Raji (cell line): ENCODE results near the gene MTOR.

Experiments used
- POLR2A ChIP-seq: IDR thresholded peaks from 2 replicates; pipeline ENCODE4 v1.6.1; 2011; ENCODE audit warnings: low read depth, low read length, control low read depth; ENCODE audit not compliant: insufficient read depth

MTOR gene

DNA sequence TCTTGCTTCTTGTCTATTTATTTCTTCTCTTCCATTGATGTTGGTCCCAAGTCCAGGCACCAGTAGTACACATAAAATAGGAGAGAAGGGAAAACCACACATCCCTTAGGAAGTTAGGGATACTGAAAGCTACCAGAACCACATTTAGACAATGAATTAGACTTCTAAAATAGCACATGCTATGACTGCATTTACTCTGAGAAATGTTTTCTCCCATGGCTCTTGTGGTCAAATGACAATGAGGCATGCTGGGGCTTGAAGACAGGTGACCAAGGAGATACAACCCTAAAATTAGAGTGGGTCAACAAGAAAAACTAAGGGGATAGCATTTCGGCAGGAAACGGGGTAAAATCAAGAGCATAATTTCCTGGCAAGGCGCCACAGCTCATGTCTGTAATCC is 17.1 kb downstream of the MTOR start:
- TF ChIP-seq POLR2A: no peak

DNA sequence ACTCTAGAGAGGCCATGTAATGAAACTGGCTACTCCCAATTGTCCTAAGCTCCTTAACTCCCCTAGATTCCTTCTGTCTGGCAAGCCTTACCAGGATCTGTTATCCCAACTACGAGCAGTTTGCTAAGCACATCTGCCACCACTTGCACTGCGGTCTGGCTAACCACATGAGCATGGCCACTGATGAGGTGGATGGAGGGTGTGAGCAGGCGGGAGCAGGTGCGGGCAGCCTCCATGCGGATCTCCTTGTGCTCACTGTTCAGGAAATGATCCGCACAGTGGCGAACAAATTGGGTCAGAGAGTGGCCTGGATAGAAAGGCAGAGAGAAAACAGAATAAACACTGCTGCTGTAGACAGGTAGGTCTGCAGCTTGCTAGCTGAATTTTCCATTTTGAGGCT is 24.0 kb downstream of the MTOR start:
- no peak for TF ChIP-seq POLR2A

DNA sequence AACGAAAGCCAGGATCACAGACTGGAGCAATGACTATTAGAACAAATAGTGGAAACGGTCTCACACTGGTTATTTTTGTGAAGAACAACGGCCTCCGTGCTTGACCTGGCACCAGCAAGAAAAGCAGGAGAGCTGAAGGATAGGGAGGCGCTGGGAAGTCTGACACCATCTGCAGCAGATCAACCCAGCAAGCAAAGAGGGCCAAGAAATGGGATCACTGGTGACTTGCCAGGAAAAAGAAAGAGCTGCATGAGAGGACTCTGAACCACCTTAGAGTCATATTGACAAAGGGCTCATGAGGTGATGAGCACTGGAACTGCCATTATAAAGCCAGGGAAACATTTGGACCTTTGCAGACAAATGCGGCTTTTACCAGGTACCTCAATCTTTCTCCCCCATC is 25.0 kb downstream of the MTOR start:
- no peak for TF ChIP-seq POLR2A

DNA sequence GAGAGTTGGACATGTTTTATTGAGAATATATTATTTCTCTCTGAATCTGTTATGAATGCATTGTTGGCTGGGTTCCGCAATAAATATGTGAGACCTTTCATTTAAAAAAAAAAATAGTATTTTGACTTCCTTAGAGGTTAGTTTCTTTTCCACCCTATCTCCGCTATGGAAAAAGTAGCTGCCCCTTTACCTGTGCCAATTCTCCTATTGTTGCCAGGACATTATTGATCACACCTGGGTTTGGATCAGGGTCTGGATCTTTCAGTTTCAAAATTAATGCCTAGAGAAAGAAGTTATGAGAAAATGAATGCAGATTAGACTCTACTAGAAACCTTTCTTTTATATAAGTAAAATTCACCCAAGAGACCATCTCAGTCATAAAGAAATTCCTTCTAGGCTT is 29.1 kb downstream of the MTOR start:
- TF ChIP-seq POLR2A: no peak

DNA sequence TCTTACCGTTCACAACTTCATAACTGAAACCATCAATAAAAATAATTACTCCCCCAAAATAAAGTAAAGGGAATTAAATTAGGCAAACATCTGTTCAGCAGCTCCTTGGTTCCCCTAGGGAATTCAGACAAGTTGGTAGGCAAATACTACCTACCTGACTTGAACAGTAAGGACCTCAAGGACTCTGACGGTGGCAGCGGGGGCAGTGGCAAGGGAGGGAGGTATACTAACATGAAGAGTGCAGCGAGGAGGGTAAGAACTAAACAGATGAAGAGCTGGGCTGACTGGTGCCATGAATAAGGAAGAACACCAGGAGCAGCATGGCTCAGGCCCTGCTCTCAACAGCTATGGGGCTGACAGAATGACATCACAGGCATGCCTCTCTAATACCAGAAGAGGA is 33.1 kb downstream of the MTOR start:
- TF ChIP-seq POLR2A: no peak

DNA sequence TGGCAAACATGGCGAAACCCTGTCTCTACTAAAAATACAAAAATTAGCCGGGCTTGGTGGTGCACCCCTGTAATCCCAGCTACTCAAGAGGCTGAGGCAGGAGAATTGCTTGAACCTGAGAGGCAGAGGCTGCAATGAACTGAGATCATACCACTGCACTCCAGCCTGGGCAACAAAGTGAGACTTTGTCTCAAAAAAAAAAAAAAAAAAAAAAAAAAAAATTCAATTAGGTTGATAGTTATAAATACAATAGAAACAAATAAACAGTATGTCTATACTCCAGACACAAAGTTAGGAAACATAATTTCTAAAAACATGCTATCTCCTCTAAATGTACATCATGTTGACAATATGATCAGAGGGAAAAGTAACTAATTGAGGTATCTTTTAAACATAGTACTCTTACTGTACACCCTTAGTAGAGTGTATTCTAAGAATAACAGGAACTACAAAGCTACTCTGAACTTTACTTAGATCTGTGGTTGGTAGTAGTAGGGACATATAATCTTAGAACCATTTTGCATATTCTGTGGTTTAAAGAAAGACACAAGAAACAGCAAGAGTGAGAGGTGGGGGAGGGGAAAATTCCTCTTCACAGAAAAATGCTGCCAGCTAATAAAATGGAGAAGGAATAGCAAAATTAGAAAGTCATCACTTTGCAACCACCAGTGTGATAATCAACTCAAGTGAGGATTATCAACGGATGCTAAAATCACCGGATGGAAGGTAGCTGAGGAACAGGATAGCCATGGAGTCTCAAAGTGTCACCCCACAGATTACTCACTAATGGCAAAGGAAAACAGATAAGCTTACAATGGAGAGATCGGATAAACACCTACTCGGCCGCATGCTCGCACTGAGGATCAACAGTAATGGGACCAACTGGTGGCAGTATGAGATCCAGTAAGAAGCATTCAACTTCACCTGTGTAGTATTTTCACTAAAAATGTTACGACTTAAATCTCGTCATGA is 35.0 kb downstream of the MTOR start:
- no peak for TF ChIP-seq POLR2A

DNA sequence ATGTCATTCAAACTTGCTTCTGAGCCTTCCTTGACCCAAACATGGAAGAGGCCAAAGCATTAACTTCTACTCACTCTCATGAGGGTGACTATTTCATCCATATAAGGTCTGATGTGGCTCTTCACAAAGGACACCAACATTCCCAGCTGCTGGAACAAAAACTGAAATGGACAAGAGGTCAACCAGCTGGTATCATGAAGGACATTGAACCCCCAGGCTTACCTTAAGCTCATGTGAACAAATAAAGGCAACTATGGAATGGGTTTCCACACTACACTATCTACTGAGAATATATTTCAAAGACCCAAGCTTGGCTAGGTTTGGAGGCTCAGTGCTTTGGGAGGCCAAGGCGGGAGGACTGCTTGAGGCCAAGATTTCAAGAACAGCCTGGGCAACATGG is 46.3 kb downstream of the MTOR start:
- no peak for TF ChIP-seq POLR2A

DNA sequence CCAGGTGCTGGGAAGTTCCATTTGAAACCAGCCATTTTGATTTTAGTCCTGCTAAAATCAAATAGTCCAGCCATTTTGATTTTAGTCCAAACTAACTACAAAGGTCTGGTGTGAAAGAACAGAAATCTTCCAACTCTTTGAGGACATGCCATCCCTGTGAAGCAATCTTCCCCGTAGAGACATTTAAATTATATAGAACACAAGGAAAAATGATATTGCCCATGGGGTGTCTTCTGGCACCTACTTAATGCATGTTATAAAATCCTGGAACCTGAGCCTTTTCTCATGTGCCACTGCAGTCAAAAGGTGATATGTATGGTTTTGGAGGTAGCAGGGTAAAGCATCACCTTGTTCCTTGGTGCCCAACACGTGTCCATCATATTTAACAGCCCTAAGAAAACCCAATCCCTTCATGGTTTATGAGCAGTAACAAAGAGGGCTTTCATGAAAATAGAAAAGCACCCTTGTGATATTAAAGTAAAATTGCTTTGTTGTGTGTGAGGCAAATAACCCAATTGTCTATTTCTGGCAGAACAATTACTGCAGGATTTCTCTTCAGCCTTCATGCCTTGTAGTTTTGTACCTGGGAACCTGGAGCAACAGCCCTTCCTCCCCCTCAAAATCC is 46.9 kb downstream of the MTOR start:
- no peak for TF ChIP-seq POLR2A

DNA sequence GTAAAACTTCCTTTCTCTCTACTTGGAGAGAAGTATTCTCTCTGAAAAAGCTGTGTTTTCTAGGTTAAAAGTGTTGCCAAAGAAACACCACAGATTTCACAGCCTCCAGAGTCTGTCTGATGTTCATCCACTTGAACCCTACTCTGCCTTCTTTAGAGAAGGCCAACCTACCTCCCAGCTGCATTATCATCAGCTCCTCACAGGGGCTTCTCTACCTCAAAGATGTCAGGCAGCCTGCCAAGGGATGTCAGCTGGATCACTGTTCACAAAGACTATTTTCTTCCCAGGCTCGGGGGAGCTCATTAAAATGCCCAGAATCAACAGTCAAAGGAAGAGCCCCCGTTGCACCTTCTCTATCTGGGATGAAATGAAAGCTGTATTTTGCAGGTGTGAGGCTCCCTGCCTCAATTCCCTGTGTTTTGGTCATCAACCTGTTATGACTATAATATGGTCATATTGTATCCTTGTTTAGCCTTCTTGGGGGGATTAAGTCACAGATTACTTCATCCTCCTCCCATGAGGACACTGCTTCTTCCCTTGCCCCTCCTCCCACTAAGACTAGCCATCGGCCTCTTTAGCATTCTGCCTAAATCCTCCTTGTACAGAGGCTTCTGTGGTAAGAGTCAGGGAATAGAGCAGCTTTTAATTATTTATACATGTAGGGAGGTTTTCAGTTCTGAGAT is 47.5 kb downstream of the MTOR start:
- TF ChIP-seq POLR2A: no peak

DNA sequence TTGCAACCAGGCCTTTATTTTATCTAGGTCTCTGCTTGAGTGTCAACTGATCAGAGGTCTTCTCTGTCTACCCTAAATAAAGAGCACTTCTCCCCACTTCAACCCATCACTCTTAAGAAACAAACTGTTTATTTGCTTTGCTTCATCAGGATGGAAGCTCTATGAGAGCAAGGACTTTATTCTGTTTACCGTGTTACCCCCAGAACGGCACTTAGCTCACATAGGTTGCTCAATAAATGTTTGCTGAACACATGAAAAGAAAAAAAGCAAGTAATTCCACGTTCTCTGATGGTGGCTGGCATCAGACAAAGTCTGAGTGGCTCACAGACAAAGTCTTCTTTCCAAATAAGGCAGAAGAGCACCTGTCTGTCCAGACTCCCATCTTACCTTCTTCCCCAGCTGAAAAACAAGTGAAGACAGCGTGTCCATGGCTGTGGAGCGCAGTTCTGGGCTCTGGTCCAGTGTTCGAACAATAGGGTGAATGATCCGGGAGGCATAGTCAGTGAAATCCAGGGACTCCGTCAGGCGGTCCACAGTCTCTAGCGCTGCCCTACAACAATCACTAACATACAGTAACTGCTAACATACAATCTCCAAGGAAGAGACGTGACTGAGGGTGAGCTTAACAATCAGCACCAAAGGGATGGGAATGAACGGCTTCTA is 50.3 kb downstream of the MTOR start:
- no peak for TF ChIP-seq POLR2A

DNA sequence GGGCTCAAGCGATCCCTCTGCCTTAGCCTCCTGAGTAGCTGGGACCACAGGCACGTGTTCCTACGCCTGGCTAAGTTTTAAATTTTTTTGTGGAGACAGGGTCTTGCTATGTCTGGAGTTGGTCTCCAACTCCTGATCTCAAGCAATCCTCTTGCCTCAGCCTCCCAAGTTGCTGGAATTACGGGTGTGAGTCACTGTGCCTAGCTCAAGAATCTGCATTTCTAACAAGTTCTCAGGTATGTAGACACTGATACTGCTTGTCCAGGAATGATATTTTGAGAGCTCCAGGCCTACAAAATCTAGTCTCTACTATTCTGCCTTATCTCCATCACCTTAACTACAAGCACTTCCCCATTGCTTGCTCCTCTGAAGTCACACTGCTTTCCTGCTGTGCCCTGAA is 50.9 kb downstream of the MTOR start:
- TF ChIP-seq POLR2A: no peak

DNA sequence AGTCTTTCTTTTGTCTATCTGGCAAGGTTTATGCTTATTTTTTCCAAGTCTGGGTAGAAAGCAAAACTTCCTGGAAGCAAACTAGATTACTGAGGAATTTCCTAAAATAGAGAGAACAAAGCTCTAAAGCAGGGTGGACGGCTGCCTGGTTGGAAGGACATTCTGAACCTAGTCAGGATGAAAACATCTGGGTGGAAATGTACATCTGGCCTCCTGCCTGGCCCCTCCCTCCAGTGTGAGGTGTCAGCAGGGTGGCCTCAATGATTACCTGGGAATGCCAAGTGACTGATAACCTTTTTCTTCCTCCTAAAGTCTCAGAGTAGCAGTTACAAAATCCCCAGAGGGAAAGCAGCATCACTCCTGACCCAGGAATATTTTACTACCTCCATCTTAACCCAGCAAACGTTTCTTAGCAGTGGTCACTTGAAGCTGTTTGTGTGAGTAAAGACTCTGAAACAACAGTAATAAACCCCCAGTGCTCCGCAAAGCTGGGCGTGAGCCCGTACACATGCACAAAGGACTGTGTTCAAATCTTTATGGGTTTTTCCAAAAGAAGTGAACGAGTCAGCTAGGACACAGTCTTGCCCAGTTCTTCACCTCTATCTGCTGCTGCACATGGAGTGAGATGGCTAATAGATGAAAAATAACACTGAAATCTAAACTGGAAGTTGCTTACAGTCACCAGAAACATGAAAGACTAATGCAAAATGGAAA is 54.3 kb downstream of the MTOR start:
- no peak for TF ChIP-seq POLR2A

DNA sequence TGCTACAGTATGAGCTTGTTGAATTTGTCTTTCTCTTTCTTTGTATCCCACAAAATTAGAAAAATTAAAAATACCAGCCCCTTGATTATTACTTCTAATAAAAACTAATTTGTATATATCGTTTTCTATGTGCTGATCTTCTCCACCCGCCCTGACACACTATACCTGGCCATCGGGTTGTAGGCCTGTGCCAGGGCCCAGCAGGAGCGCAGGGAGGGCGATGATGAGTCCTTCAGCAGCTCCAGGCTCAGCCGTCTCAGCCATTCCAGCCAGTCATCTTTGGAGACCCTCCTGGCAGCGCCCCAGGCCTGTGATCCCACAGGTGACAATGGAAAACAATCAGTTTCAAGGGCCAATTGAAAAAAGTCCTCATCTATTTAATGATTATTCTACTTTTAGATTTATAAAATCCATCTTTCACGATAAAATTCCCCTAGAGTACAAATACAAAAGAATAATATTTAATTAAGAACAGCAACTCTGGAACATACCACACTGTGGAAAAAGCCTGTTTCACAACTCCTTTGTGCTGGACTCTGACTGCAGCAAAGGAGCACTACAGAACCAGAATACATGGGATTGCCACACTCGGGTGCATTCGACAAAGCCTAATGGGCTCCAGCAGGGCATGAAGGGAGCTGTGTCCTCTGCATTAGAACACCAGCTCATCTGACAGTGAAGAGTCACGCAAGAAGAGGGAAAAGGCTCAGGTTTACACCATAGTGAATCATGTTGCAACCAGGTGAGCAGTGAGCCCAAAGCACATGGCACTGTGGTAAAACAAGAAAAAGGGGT is 57.8 kb downstream of the MTOR start:
- no peak for TF ChIP-seq POLR2A
